ENCODE results near the gene CERS3.

- no peak for TF ChIP-seq POLR2A (IDR thresholded peaks at IDR 0.05)
- TF ChIP-seq, protein P1, sequence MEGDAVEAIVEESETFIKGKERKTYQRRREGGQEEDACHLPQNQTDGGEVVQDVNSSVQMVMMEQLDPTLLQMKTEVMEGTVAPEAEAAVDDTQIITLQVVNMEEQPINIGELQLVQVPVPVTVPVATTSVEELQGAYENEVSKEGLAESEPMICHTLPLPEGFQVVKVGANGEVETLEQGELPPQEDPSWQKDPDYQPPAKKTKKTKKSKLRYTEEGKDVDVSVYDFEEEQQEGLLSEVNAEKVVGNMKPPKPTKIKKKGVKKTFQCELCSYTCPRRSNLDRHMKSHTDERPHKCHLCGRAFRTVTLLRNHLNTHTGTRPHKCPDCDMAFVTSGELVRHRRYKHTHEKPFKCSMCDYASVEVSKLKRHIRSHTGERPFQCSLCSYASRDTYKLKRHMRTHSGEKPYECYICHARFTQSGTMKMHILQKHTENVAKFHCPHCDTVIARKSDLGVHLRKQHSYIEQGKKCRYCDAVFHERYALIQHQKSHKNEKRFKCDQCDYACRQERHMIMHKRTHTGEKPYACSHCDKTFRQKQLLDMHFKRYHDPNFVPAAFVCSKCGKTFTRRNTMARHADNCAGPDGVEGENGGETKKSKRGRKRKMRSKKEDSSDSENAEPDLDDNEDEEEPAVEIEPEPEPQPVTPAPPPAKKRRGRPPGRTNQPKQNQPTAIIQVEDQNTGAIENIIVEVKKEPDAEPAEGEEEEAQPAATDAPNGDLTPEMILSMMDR (IDR thresholded peaks at IDR 0.05): no peak
These were observed 133.9 kb downstream of the CERS3 start for GRCh38 chr15:100394736-100395440.
